HEK293 (cell line): ENCODE results near the gene ARHGEF11.

ENCODE experiments used
- TF ChIP-seq, protein P1 (sequence below): fragments of 450-650 bp; formaldehyde crosslinking; IDR thresholded peaks from 2 replicates; pipeline ENCODE4 v1.5.1; 2016; ENCODE audit warnings: missing biosample characterization, missing genetic modification characterization
- TF ChIP-seq, protein P2 (sequence below): fragments of 450-650 bp; formaldehyde crosslinking; IDR thresholded peaks from 2 replicates; pipeline ENCODE4 v1.5.1; 2016; ENCODE audit warnings: missing biosample characterization, missing genetic modification characterization

DNA sequence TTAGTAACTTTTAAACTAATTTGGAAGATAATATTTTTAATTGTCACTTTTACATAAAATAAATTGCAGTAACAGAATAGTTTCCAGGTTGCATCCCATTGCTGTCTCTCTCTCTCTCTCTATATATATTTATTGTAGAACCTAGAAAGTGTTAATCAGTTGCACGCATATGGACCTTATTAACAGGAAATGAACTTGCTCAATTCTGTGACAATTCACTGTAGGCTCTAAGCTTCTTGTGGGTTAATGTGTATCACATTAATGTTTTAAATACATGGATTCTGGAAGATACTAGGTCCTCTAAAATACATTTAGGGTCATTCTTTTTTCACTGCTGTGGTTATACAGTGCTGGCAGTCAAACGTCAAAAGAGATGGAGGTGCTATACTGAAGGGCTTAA, 92.0 kb downstream of the ARHGEF11 start:
- TF ChIP-seq, protein P1, sequence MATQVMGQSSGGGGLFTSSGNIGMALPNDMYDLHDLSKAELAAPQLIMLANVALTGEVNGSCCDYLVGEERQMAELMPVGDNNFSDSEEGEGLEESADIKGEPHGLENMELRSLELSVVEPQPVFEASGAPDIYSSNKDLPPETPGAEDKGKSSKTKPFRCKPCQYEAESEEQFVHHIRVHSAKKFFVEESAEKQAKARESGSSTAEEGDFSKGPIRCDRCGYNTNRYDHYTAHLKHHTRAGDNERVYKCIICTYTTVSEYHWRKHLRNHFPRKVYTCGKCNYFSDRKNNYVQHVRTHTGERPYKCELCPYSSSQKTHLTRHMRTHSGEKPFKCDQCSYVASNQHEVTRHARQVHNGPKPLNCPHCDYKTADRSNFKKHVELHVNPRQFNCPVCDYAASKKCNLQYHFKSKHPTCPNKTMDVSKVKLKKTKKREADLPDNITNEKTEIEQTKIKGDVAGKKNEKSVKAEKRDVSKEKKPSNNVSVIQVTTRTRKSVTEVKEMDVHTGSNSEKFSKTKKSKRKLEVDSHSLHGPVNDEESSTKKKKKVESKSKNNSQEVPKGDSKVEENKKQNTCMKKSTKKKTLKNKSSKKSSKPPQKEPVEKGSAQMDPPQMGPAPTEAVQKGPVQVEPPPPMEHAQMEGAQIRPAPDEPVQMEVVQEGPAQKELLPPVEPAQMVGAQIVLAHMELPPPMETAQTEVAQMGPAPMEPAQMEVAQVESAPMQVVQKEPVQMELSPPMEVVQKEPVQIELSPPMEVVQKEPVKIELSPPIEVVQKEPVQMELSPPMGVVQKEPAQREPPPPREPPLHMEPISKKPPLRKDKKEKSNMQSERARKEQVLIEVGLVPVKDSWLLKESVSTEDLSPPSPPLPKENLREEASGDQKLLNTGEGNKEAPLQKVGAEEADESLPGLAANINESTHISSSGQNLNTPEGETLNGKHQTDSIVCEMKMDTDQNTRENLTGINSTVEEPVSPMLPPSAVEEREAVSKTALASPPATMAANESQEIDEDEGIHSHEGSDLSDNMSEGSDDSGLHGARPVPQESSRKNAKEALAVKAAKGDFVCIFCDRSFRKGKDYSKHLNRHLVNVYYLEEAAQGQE (tag by site-specific recombination) = no peak
- TF ChIP-seq, protein P2, sequence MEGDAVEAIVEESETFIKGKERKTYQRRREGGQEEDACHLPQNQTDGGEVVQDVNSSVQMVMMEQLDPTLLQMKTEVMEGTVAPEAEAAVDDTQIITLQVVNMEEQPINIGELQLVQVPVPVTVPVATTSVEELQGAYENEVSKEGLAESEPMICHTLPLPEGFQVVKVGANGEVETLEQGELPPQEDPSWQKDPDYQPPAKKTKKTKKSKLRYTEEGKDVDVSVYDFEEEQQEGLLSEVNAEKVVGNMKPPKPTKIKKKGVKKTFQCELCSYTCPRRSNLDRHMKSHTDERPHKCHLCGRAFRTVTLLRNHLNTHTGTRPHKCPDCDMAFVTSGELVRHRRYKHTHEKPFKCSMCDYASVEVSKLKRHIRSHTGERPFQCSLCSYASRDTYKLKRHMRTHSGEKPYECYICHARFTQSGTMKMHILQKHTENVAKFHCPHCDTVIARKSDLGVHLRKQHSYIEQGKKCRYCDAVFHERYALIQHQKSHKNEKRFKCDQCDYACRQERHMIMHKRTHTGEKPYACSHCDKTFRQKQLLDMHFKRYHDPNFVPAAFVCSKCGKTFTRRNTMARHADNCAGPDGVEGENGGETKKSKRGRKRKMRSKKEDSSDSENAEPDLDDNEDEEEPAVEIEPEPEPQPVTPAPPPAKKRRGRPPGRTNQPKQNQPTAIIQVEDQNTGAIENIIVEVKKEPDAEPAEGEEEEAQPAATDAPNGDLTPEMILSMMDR (tag by site-specific recombination) = no peak
